ENCODE results near the gene CLDN22. TPM values are rescaled to one million over a fixed set of nuclear protein-coding genes. Genes with fewer than 3 reads are reported as not detected.

The CLDN22 gene
- total and polyA plus RNA-seq, 2 of the 8 experiments (the other 6 are each of a cell fraction or from before 2014, with no cell fraction given): not detected

- no peak for TF ChIP-seq SIN3A (conservative IDR thresholded peaks at IDR 0.05 in 1 of 2, IDR thresholded peaks at IDR 0.05 in 1 of 2; ENCODE audit: low read depth in 1 of 2, low read length in 2 of 2)
- TF ChIP-seq SP4 (IDR thresholded peaks at IDR 0.05; ENCODE audit: low read length): no peak
- TF ChIP-seq USF2 (IDR thresholded peaks at IDR 0.05; ENCODE audit: low read length): no peak
Measured at GRCh38 chr4:183343730-183344129, 23.7 kb upstream of the CLDN22 start (continued).

All from H1 (cell line).